ENCODE measurements around the gene SLC16A14.

DNA sequence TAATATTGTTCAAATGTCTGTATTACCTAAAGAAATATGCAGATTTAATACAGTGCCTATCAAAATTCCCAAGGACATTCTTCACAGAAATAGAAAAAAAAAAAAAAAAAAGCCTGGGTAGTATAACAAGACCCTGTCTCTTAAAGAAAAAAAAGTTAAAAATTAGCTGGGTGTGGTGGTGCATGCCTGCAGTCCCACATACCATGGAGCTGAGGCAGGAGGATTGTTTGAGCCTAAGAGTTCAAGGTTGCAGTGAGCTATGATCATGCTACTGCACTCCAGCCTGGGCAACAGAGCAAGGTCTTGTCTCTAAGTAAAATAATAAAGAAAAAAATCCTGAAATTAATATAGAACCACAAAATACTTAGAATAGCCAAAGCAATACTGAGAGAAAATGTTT lies 51.9 kb downstream of the SLC16A14 start:
- TF ChIP-seq, protein P1, sequence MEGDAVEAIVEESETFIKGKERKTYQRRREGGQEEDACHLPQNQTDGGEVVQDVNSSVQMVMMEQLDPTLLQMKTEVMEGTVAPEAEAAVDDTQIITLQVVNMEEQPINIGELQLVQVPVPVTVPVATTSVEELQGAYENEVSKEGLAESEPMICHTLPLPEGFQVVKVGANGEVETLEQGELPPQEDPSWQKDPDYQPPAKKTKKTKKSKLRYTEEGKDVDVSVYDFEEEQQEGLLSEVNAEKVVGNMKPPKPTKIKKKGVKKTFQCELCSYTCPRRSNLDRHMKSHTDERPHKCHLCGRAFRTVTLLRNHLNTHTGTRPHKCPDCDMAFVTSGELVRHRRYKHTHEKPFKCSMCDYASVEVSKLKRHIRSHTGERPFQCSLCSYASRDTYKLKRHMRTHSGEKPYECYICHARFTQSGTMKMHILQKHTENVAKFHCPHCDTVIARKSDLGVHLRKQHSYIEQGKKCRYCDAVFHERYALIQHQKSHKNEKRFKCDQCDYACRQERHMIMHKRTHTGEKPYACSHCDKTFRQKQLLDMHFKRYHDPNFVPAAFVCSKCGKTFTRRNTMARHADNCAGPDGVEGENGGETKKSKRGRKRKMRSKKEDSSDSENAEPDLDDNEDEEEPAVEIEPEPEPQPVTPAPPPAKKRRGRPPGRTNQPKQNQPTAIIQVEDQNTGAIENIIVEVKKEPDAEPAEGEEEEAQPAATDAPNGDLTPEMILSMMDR (IDR thresholded peaks at IDR 0.05), result no peak
- TF ChIP-seq POLR2A (IDR thresholded peaks at IDR 0.05), result no peak
